H9 (cell line): ENCODE data around the gene DCC. TPM values are rescaled to one million over a fixed set of nuclear protein-coding genes. Genes with fewer than 3 reads are reported as not detected.

ENCODE experiments used
- DNase-seq: peaks from one replicate; pipeline ENCODE4 v3.0.0-alpha.2; 2017
- H2AFZ ChIP-seq: one replicate; pipeline ENCODE4 v1.6.1; 2013; ENCODE audit warnings: mild to moderate bottlenecking, low read length, control low read depth, moderate library complexity
- H2AK5ac ChIP-seq: 2 replicates; pipeline ENCODE4 v1.6.1; 2013; ENCODE audit warnings: low read length, control low read depth, mixed read lengths; ENCODE audit not compliant: insufficient read length
- H2BK120ac ChIP-seq: one replicate; pipeline ENCODE4 v1.6.1; 2013; ENCODE audit warnings: low read depth, mild to moderate bottlenecking, low read length, control low read depth, inconsistent platforms; ENCODE audit not compliant: poor library complexity, severe bottlenecking
- H2BK12ac ChIP-seq: 2 replicates; pipeline ENCODE4 v1.6.1; 2013; ENCODE audit warnings: low read length, control low read depth, mixed read lengths, low read depth; ENCODE audit not compliant: insufficient read length
- H2BK15ac ChIP-seq: 2 replicates; pipeline ENCODE4 v1.6.1; 2013; ENCODE audit warnings: low read depth, low read length, control low read depth
- H2BK20ac ChIP-seq: one replicate; pipeline ENCODE4 v1.6.1; 2013; ENCODE audit warnings: low read depth, mild to moderate bottlenecking, low read length, control low read depth, inconsistent platforms; ENCODE audit not compliant: poor library complexity, severe bottlenecking
- H2BK5ac ChIP-seq: 2 replicates; pipeline ENCODE4 v1.6.1; 2013; ENCODE audit warnings: low read length, control low read depth, mixed read lengths; ENCODE audit not compliant: insufficient read length
- H3K14ac ChIP-seq: 2 replicates; pipeline ENCODE4 v1.6.1; 2013; ENCODE audit warnings: low read length, control low read depth; ENCODE audit not compliant: insufficient read depth
- H3K18ac ChIP-seq: 2 replicates; pipeline ENCODE4 v1.6.1; 2013; ENCODE audit warnings: low read depth, mild to moderate bottlenecking, mixed read lengths, low read length, control low read depth; ENCODE audit not compliant: insufficient read length
- H3K23ac ChIP-seq: 2 replicates; pipeline ENCODE4 v1.6.1; 2013; ENCODE audit warnings: low read length, control low read depth, mixed read lengths, low read depth; ENCODE audit not compliant: insufficient read length
- H3K23me2 ChIP-seq: 2 replicates; pipeline ENCODE4 v1.6.1; 2013; ENCODE audit warnings: low read depth, mild to moderate bottlenecking, mixed read lengths, low read length, control low read depth; ENCODE audit not compliant: insufficient read length, poor library complexity, severe bottlenecking
- H3K27ac ChIP-seq: 2 replicates; pipeline ENCODE4 v1.5.1; 2013; ENCODE audit warnings: low read length, control low read depth, mixed read lengths, low read depth; ENCODE audit not compliant: insufficient read length
- H3K27me3 ChIP-seq: 2 replicates; pipeline ENCODE4 v1.6.1; 2013; ENCODE audit warnings: low read length, control low read depth, inconsistent platforms; ENCODE audit not compliant: insufficient read depth
- H3K4ac ChIP-seq: 2 replicates; pipeline ENCODE4 v1.6.1; 2013; ENCODE audit warnings: low read depth, mild to moderate bottlenecking, control low read depth, inconsistent platforms, low read length, moderate library complexity
- H3K4me1 ChIP-seq: 2 replicates; pipeline ENCODE4 v1.6.1; 2013; ENCODE audit warnings: low read length, control low read depth, inconsistent platforms; ENCODE audit not compliant: insufficient read depth
- H3K4me2 ChIP-seq: 2 replicates; pipeline ENCODE4 v1.6.1; 2013; ENCODE audit warnings: low read length, control low read depth, mixed read lengths; ENCODE audit not compliant: insufficient read length, insufficient read depth
- H3K56ac ChIP-seq: 2 replicates; pipeline ENCODE4 v1.6.1; 2013; ENCODE audit warnings: low read depth, mild to moderate bottlenecking, mixed read lengths, low read length, control low read depth; ENCODE audit not compliant: insufficient read length
- H3K79me1 ChIP-seq: 2 replicates; pipeline ENCODE4 v1.6.1; 2013; ENCODE audit warnings: low read depth, mild to moderate bottlenecking, moderate library complexity, low read length, control low read depth, inconsistent platforms; ENCODE audit not compliant: insufficient read depth, poor library complexity, severe bottlenecking
- H3K79me2 ChIP-seq: 2 replicates; pipeline ENCODE4 v1.6.1; 2013; ENCODE audit warnings: low read length, control low read depth, inconsistent platforms; ENCODE audit not compliant: insufficient read depth
- H3K9ac ChIP-seq: 2 replicates; pipeline ENCODE4 v1.6.1; 2013; ENCODE audit warnings: low read length, control low read depth, mixed read lengths; ENCODE audit not compliant: insufficient read length; ENCODE audit errors: extremely low read depth
- H3K9me3 ChIP-seq: one replicate; pipeline ENCODE4 v1.6.1; 2013; ENCODE audit warnings: low read depth, low read length, inconsistent platforms; ENCODE audit not compliant: control insufficient read depth
- H3T11ph ChIP-seq: one replicate; pipeline ENCODE4 v1.6.1; 2013; ENCODE audit warnings: mild to moderate bottlenecking, low read length, control low read depth, inconsistent platforms
- H4K20me1 ChIP-seq: one replicate; pipeline ENCODE4 v1.6.1; 2013; ENCODE audit not compliant: control insufficient read depth, insufficient read length, insufficient read depth
- H4K5ac ChIP-seq: 2 replicates; pipeline ENCODE4 v1.6.1; 2013; ENCODE audit warnings: low read depth, mild to moderate bottlenecking, mixed read lengths, low read length, control low read depth; ENCODE audit not compliant: insufficient read length
- H4K8ac ChIP-seq: replicated peaks from 2 replicates; pipeline ENCODE4 v1.6.1; 2013; ENCODE audit warnings: low read length, control low read depth, mixed read lengths, low read depth; ENCODE audit not compliant: insufficient read length
- H4K91ac ChIP-seq: 2 replicates; pipeline ENCODE4 v1.6.1; 2013; ENCODE audit warnings: low read depth, mild to moderate bottlenecking, moderate library complexity, mixed read lengths, low read length, control low read depth; ENCODE audit not compliant: insufficient read length
- H3K27ac Mint-ChIP-seq, 3 experiments: 2 replicates in 2 of 3; 3 replicates in 1 of 3; pipeline ENCODE4 v1.8.0; 2020 to 2021; ENCODE audit warnings: mixed read lengths in 3 of 3, mild to moderate bottlenecking in 1 of 3, moderate library complexity in 1 of 3
- H3K27me3 Mint-ChIP-seq: 2 replicates; pipeline ENCODE4 v1.8.0; 2021; ENCODE audit warnings: low read depth, mild to moderate bottlenecking, moderate library complexity, mixed read lengths
- H3K36me3 Mint-ChIP-seq, 3 experiments: 2 replicates in 2 of 3; 3 replicates in 1 of 3; pipeline ENCODE4 v1.8.0; 2020 to 2021; ENCODE audit warnings: low read depth in 3 of 3, mixed read lengths in 3 of 3; ENCODE audit not compliant: insufficient read depth in 1 of 3
- H3K4me1 Mint-ChIP-seq, 2 experiments: 2 replicates each; pipeline ENCODE4 v1.8.0; 2020; ENCODE audit warnings: mixed read lengths in 2 of 2
- H3K4me3 Mint-ChIP-seq, 2 experiments: 2 replicates in 1 of 2; 3 replicates in 1 of 2; pipeline ENCODE4 v1.8.0; 2020 to 2021; ENCODE audit warnings: mild to moderate bottlenecking in 2 of 2, mixed read lengths in 2 of 2, moderate library complexity in 1 of 2
- H3K9me3 Mint-ChIP-seq, 2 experiments: 2 replicates in 1 of 2; 3 replicates in 1 of 2; pipeline ENCODE4 v1.8.0; 2020; ENCODE audit warnings: mild to moderate bottlenecking in 2 of 2, mixed read lengths in 2 of 2, moderate library complexity in 1 of 2
- WGBS: extraction: QIAGEN DNeasy Blood & Tissue Kit; methylation state at CpG from one replicate; pipeline ENCODE4 v1.1.7; 2013; ENCODE audit warnings: missing lambda C conversion rate, low lambda C conversion rate, mixed read lengths; ENCODE audit not compliant: insufficient read length; ENCODE audit errors: extremely low coverage; 5-methylcytosine and 5-hydroxymethylcytosine counted together
- total RNA-seq: library from RNA; stranded (reverse); gene quantifications from 2 replicates; pipeline ENCODE4 v1.2.1, GENCODE V29; 2021
- TF ChIP-seq, protein P1 (sequence below): fragments of 200-600 bp; sonication (generic); conservative IDR thresholded peaks from 3 replicates; pipeline ENCODE4 v1.8.0; 2021; ENCODE audit warnings: antibody characterized with exemption, mild to moderate bottlenecking

Gene DCC
- total RNA-seq, 1 experiment from 2014 or later: 0.35 TPM

DNA sequence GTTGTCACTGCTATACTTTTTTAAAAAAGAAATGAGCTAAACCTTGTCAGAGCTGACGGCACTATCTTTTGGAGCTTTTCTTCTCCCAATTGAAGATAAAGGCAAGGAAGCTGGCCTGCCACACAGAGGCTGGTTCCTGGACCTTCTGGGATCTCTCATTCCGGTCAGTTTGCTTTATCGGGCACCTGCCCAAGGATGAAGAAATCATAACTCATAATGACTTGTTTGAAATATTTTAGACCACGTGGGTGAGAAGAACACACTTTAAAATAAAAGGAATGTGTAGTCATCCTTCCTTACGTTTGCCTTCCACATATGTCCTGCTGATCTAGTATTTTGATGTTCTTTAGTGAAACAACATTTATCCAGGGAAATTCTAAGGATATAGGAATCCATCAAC, 535.7 kb downstream of the DCC start:
- no peak overlapping the region for H3K4ac ChIP-seq
- H3K18ac ChIP-seq: no peak overlapping the region
- H3K56ac ChIP-seq: no peak overlapping the region
- H3K79me1 ChIP-seq: no peaks in the 10 kb centered on the region
- H3K27me3 Mint-ChIP-seq: no peaks in the 10 kb centered on the region
- no peak overlapping the region for H2AK5ac ChIP-seq
- H3K27ac ChIP-seq: no peak overlapping the region
- H2BK5ac ChIP-seq: no peak overlapping the region
- H2BK120ac ChIP-seq: no peak overlapping the region
- no peaks in the 10 kb centered on the region for H4K20me1 ChIP-seq
- 0 out of 5 replicates have a peak, but pooled peaks cover 0 to 2% of the 10 kb centered on the region in 2 experiments for H3K9me3 Mint-ChIP-seq
- H2BK15ac ChIP-seq: no peak overlapping the region
- no peak overlapping the region for H3K27ac Mint-ChIP-seq
- no peak overlapping the region for H3K4me3 Mint-ChIP-seq
- no peak overlapping the region for H3K23ac ChIP-seq
- no peak overlapping the region for H3K9ac ChIP-seq
- no peaks in the 10 kb centered on the region for H3K9me3 ChIP-seq
- H4K8ac ChIP-seq: no peak overlapping the region
- H3K36me3 Mint-ChIP-seq: no peaks in the 10 kb centered on the region
- no peak overlapping the region for H3T11ph ChIP-seq
- DNase-seq: no peak
- WGBS: no CpG with 5 or more reads among the region's 5 CpGs
- H3K4me1 Mint-ChIP-seq: peaks cover under 1 to 2% of the 10 kb centered on the region in 2 experiments; a peak in 3 of 4 replicates
- no peak overlapping the region for H3K14ac ChIP-seq
- TF ChIP-seq, protein P1, sequence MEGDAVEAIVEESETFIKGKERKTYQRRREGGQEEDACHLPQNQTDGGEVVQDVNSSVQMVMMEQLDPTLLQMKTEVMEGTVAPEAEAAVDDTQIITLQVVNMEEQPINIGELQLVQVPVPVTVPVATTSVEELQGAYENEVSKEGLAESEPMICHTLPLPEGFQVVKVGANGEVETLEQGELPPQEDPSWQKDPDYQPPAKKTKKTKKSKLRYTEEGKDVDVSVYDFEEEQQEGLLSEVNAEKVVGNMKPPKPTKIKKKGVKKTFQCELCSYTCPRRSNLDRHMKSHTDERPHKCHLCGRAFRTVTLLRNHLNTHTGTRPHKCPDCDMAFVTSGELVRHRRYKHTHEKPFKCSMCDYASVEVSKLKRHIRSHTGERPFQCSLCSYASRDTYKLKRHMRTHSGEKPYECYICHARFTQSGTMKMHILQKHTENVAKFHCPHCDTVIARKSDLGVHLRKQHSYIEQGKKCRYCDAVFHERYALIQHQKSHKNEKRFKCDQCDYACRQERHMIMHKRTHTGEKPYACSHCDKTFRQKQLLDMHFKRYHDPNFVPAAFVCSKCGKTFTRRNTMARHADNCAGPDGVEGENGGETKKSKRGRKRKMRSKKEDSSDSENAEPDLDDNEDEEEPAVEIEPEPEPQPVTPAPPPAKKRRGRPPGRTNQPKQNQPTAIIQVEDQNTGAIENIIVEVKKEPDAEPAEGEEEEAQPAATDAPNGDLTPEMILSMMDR: no peak
- H3K79me2 ChIP-seq: no peaks in the 10 kb centered on the region
- H3K27me3 ChIP-seq: no peaks in the 10 kb centered on the region
- H2BK20ac ChIP-seq: no peak overlapping the region
- no peak overlapping the region for H2BK12ac ChIP-seq
- no peak overlapping the region for H4K91ac ChIP-seq
- no peak overlapping the region for H3K4me2 ChIP-seq
- H2AFZ ChIP-seq: no peak overlapping the region
- no peaks in the 10 kb centered on the region for H3K4me1 ChIP-seq
- no peaks in the 10 kb centered on the region for H3K23me2 ChIP-seq
- H4K5ac ChIP-seq: no peak overlapping the region
